ENCODE measurements around the gene MYZAP.

MYZAP gene

DNA sequence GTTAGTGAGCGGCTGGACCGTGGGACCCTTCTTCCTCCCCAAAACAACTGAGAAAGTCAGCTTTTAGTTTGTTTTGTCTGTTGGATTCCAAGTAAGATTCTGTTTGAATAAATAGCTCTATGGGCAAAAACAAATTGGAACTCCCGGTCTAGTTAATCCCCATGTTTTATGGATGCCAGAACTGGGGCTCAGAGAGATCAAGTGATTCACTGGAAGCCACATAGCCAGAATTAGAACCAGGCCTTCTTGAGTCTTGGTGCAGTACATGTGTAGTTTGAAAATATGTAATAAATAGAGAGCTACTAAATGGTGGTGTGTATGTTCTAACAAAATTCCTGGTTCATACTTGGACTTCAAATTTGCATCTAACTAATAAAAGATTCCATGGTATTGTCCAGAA is 85.5 kb downstream of the MYZAP start:
- H3K4me3 ChIP-seq (ENCODE audit: control insufficient read depth, low read depth, low read length) = no peak overlapping the region
- TF ChIP-seq, protein P1, sequence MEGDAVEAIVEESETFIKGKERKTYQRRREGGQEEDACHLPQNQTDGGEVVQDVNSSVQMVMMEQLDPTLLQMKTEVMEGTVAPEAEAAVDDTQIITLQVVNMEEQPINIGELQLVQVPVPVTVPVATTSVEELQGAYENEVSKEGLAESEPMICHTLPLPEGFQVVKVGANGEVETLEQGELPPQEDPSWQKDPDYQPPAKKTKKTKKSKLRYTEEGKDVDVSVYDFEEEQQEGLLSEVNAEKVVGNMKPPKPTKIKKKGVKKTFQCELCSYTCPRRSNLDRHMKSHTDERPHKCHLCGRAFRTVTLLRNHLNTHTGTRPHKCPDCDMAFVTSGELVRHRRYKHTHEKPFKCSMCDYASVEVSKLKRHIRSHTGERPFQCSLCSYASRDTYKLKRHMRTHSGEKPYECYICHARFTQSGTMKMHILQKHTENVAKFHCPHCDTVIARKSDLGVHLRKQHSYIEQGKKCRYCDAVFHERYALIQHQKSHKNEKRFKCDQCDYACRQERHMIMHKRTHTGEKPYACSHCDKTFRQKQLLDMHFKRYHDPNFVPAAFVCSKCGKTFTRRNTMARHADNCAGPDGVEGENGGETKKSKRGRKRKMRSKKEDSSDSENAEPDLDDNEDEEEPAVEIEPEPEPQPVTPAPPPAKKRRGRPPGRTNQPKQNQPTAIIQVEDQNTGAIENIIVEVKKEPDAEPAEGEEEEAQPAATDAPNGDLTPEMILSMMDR (conservative IDR thresholded peaks at IDR 0.05; ENCODE audit: control insufficient read depth, insufficient read depth, low read depth, low read length) = no peak
- no peak for DNase-seq (ENCODE audit: low read depth)

DNA sequence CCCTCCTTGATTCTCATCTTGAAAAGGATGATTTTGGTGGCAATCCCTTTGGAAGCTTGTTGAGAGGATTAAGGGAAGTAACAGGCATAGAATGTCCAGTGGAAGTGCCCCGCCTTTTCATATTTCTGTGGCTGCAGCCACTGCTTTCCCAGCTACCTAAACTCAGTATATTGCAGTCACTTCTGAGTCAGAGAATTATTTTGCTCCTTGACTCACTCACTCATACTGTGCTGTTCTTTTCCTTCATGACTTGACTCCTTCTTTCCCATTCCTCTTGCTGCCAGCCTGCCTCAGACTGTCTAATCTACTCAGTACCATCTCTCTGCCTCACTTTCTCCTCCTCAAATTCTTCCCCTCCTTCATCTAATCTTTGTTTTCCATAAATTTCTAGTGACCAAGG is 88.3 kb downstream of the MYZAP start:
- peak; percentile 83 for DNase-seq (ENCODE audit: low read depth)
- H3K4me3 ChIP-seq (ENCODE audit: control insufficient read depth, low read depth, low read length) = no peak overlapping the region
- TF ChIP-seq, protein P1 (conservative IDR thresholded peaks at IDR 0.05; ENCODE audit: control insufficient read depth, insufficient read depth, low read depth, low read length) = no peak

DNA sequence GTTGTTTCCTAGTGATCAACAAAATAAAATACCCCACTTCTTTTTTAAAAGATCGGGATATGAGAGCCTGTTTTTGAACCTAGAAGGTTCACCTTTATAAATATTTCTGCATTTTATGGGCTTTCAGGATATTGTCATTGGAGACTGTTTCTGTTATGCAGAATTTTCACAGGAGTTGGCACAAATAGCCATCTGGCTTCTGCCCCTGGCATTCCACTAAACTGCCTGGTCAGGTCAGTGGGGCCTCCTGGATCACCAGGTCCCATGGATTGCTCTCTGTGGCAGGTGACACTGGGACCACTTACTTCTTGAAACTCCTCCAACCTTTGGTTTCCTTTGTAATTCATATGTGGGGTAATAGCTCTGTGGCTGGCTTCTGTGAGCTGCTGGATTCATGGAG is 89.3 kb downstream of the MYZAP start:
- H3K4me3 ChIP-seq (ENCODE audit: control insufficient read depth, low read depth, low read length) = no peak overlapping the region
- no peak for DNase-seq (ENCODE audit: low read depth)
- TF ChIP-seq, protein P1 (conservative IDR thresholded peaks at IDR 0.05; ENCODE audit: control insufficient read depth, insufficient read depth, low read depth, low read length) = no peak

DNA sequence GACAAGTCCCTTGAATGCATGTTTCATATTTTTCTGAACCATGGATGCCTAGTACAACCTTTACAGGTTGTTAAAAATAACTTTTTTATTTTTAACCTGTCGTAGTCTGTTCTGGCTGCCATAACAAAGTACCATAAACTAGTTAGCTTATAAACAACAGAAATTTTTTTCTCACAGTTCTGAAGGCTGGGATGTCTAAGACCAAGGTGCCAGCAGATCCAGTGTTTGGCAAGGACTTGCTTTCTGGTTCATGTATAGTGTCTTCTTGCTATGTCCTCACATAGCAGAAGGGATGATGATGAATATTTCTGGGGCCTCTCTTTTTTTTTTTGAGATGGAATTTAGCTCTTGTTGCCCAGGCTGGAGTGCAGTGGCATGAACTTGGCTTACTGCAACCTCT is 91.8 kb downstream of the MYZAP start:
- no peak overlapping the region for H3K4me3 ChIP-seq (ENCODE audit: control insufficient read depth, low read depth, low read length)
- no peak for DNase-seq (ENCODE audit: low read depth)
- TF ChIP-seq, protein P1 (conservative IDR thresholded peaks at IDR 0.05; ENCODE audit: control insufficient read depth, insufficient read depth, low read depth, low read length) = no peak

DNA sequence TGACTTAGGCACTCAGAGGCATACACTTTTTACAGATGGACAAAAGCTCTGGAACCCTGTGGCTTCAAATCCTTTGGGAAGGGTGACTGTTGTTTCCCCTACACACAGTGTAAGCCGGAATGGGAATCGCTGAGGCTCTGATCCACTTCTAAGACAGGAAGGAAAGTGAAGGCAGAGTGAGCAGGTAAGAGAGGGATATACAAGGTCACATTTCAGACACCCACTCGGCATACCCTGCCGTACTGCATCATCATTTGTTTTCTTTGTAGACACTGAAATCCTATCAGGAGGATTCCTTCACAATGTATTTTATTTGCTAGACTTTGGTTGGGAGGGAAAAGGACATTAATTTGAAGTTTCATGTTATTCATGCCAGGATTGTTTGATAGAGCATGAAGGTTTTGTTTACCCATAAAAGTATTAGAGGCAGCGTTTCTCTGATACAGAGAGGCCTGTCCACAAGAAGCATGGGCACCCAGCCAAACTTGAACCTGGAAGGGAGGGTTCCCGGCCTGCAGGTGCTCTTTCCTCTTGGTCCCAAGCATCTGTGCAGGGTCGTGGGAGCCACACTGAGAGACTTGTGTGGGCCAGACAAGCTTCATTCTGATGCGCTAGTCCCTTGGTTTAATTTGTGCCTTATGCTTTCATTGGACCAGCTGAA is 92.9 kb downstream of the MYZAP start:
- TF ChIP-seq, protein P1 (conservative IDR thresholded peaks at IDR 0.05; ENCODE audit: control insufficient read depth, insufficient read depth, low read depth, low read length) = no peak
- H3K4me3 ChIP-seq (ENCODE audit: control insufficient read depth, low read depth, low read length) = no peak overlapping the region
- DNase-seq (ENCODE audit: low read depth) = no peak

DNA sequence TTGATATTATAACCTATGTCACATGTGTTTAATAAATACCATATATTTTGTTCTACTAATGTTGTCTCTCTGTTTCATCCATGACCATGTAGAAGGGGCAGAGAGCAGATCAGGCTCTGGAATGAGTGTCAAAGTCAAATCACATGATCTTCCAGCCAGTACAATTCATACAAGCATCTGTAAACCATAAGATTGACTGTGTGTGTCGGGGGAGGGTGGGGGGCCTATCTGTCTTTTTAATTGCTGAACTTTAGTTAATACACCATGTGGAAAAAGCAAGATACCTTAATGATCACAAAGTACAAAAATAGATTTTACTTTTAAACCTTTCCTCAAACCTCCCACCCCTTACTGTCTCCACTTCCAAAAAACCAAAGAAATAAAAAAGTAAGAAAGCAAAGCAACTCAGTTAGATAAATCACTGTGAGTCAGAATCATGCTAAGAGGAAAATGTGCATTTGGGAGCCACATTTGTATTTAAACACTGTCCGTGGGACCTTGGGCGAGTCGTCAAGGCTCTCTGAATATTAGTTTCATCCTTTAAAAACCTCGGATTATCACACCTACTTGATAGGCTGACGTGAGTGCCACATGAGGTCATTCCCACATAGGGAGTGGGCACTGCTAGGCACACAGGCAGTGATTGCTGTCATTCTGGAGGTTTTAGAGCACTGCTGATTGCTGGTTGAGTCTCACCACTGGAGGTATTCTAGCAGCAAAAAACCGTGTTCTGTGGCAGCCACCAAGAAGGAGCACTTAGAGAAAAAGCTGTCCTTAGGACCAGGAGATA is 93.8 kb downstream of the MYZAP start:
- peak; percentile 38 for DNase-seq (ENCODE audit: low read depth)
- TF ChIP-seq, protein P1 (conservative IDR thresholded peaks at IDR 0.05; ENCODE audit: control insufficient read depth, insufficient read depth, low read depth, low read length) = no peak
- no peak overlapping the region for H3K4me3 ChIP-seq (ENCODE audit: control insufficient read depth, low read depth, low read length)

Measured in fibroblast of mammary gland (primary cell).